Keratinocyte (primary cell): Measurements from ENCODE around the gene PARD3. TPM values are rescaled to one million over a fixed set of nuclear protein-coding genes. Genes with fewer than 3 reads are reported as not detected.

Source experiments
- DNase-seq: peaks from one replicate; pipeline ENCODE4 v3.0.0-alpha.2; 2011; ENCODE audit warnings: low read depth, missing footprints, low spot score
- FAIRE-seq: peaks from 2 replicates; lab custom pipeline; 2011; peaks lifted over from hg19 to GRCh38; lab: Jason Lieb, UNC
- H2AFZ ChIP-seq: 2 replicates; pipeline ENCODE4 v1.6.0; 2012; ENCODE audit warnings: low read length, control low read depth, inconsistent platforms; ENCODE audit not compliant: control insufficient read depth
- H3K27ac ChIP-seq: 2 replicates; pipeline ENCODE4 v1.5.1; 2011; ENCODE audit warnings: low read length; ENCODE audit not compliant: control insufficient read depth, insufficient read depth
- H3K27me3 ChIP-seq: 3 replicates; pipeline ENCODE4 v1.6.0; 2011; ENCODE audit warnings: low read length; ENCODE audit not compliant: control insufficient read depth, insufficient read depth; ENCODE audit errors: extremely low read depth
- H3K36me3 ChIP-seq, 2 experiments: 2 replicates in 1 of 2; 3 replicates in 1 of 2; pipeline ENCODE4 v1.5.1; 2011; ENCODE audit warnings: low read length in 2 of 2, mild to moderate bottlenecking in 1 of 2; ENCODE audit not compliant: control insufficient read depth in 2 of 2, insufficient read depth in 2 of 2; ENCODE audit errors: extremely low read depth in 1 of 2
- H3K4me1 ChIP-seq: 3 replicates; pipeline ENCODE4 v1.5.1; 2011; ENCODE audit warnings: low read length; ENCODE audit not compliant: control insufficient read depth, insufficient read depth; ENCODE audit errors: extremely low read depth
- H3K4me2 ChIP-seq: 3 replicates; pipeline ENCODE4 v1.6.0; 2011; ENCODE audit warnings: low read depth, low read length; ENCODE audit not compliant: control insufficient read depth, insufficient read depth; ENCODE audit errors: extremely low read depth
- H3K4me3 ChIP-seq, 3 experiments: fragments of 200-600 bp in 1 of 3; sonication (generic) in 1 of 3; 2 replicates in 2 of 3; 3 replicates in 1 of 3; pipeline ENCODE4 v1.5.1; 2011 to 2016; ENCODE audit warnings: low read length in 3 of 3, mild to moderate bottlenecking in 3 of 3, control low read depth in 2 of 3, inconsistent platforms in 1 of 3, low read depth in 1 of 3, mixed read lengths in 1 of 3, mixed run types in 1 of 3, moderate library complexity in 1 of 3; ENCODE audit not compliant: control insufficient read depth in 2 of 3, insufficient read depth in 2 of 3; ENCODE audit errors: extremely low read depth in 1 of 3
- H3K79me2 ChIP-seq: 2 replicates; pipeline ENCODE4 v1.6.0; 2012; ENCODE audit warnings: low read length; ENCODE audit not compliant: control insufficient read depth, insufficient read depth
- H3K9ac ChIP-seq: 3 replicates; pipeline ENCODE4 v1.6.0; 2011; ENCODE audit warnings: low read length; ENCODE audit not compliant: control insufficient read depth, insufficient read depth; ENCODE audit errors: extremely low read depth
- H3K9me1 ChIP-seq: 3 replicates; pipeline ENCODE4 v1.6.0; 2011; ENCODE audit warnings: low read length; ENCODE audit not compliant: control insufficient read depth, insufficient read depth; ENCODE audit errors: extremely low read depth
- H3K9me3 ChIP-seq: 2 replicates; pipeline ENCODE4 v1.5.1; 2012; ENCODE audit warnings: low read depth, low read length; ENCODE audit not compliant: control insufficient read depth
- H4K20me1 ChIP-seq: 3 replicates; pipeline ENCODE4 v1.6.0; 2011; ENCODE audit warnings: low read length; ENCODE audit not compliant: control insufficient read depth, insufficient read depth; ENCODE audit errors: extremely low read depth
- CTCF ChIP-seq, 3 experiments: IDR thresholded peaks in 1 of 3; conservative IDR thresholded peaks in 1 of 3; optimal IDR thresholded peaks in 1 of 3; 2 replicates in 2 of 3; 3 replicates in 1 of 3; pipeline versions ENCODE3 to v1.5.1; 2011; ENCODE audit warnings: low read length in 3 of 3, mild to moderate bottlenecking in 3 of 3, moderate library complexity in 2 of 3, control low read depth in 1 of 3, inconsistent platforms in 1 of 3; ENCODE audit not compliant: insufficient read depth in 2 of 3; ENCODE audit errors: extremely low read depth in 1 of 3
- EZH2 ChIP-seq: IDR thresholded peaks from one replicate; pipeline ENCODE4 v1.6.1; 2012; ENCODE audit warnings: inconsistent platforms, mild to moderate bottlenecking, low read length, moderate library complexity
- dilution Hi-C: fragments of 300-500 bp; cut with MboI; formaldehyde crosslinking; loops from one replicate; pipeline ENCODE4 v1.7.0; 2020; ENCODE audit warnings: low sequenced_read_pairs; ENCODE audit not compliant: extremely low pct_ligation_motif_present
- polyA plus RNA-seq, 5 experiments: library from polyadenylated mRNA; depleted of rRNA in 3 of 5; stranded (reverse) in 3 of 5; stranded (forward) in 1 of 5; unstranded in 1 of 5; fragments of >200 nt; gene quantifications; 1 replicate in 1 of 5; 2 replicates in 3 of 5; 3 replicates in 1 of 5; pipeline versions ENCODE4 v1.2.1 to v1.2.3, GENCODE V29; 2011 to 2012; ENCODE audit warnings: missing spikeins in 2 of 5, low read depth in 1 of 5, low replicate concordance in 1 of 5

PARD3 gene
- polyA plus RNA-seq, 1 donor (not counting 4 experiments of a cell fraction or from before 2014, with no cell fraction given) = 46.4 TPM

- TF ChIP-seq CTCF (optimal IDR thresholded peaks at IDR 0.05 in 1 of 3, IDR thresholded peaks at IDR 0.05 in 1 of 3, conservative IDR thresholded peaks at IDR 0.05 in 1 of 3; ENCODE audit: extremely low read depth in 1 of 3, insufficient read depth in 2 of 3, low read length in 3 of 3) (no peak), EZH2 (no peak)
- Histone ChIP-seq H3K4me3 (no peak overlapping the region), H3K27me3 (no peaks in the 10 kb centered on the region), H3K9ac (peak overlapping the region; percentile 11), H2AFZ (no peak overlapping the region), H3K9me1 (peaks cover 2% of the 10 kb centered on the region), H3K27ac (no peak overlapping the region), H3K4me1 (peaks cover 23% of the 10 kb centered on the region), H3K4me2 (peak overlapping the region; percentile 18), H3K36me3 (no peaks in the 10 kb centered on the region), H4K20me1 (peaks cover 2% of the 10 kb centered on the region), H3K79me2 (peaks cover 52% of the 10 kb centered on the region), H3K9me3 (no peaks in the 10 kb centered on the region)
- dilution Hi-C loops = no loop called here
- peak; percentile 86 for FAIRE-seq
- DNase-seq = no peak
Observed at GRCh38 chr10:34689053-34689452, 126.0 kb downstream of the PARD3 start.

GRCh38 chr10:34687434-34688210, 127.5 kb downstream of the PARD3 start:
- Histone ChIP-seq H4K20me1 (peaks cover 2% of the 10 kb centered on the region), H3K9me1 (peaks cover 2% of the 10 kb centered on the region), H3K79me2 (peaks cover 64% of the 10 kb centered on the region), H3K36me3 (no peaks in the 10 kb centered on the region), H3K9ac (no peak overlapping the region), H3K4me3 (no peak overlapping the region), H3K27me3 (no peaks in the 10 kb centered on the region), H3K4me2 (no peak overlapping the region), H3K9me3 (no peaks in the 10 kb centered on the region), H2AFZ (no peak overlapping the region), H3K27ac (no peak overlapping the region), H3K4me1 (peaks cover 23% of the 10 kb centered on the region)
- dilution Hi-C loops = no loop called here
- TF ChIP-seq CTCF (optimal IDR thresholded peaks at IDR 0.05 in 1 of 3, IDR thresholded peaks at IDR 0.05 in 1 of 3, conservative IDR thresholded peaks at IDR 0.05 in 1 of 3; ENCODE audit: extremely low read depth in 1 of 3, insufficient read depth in 2 of 3, low read length in 3 of 3) (peak in 1 of 3 experiments; percentile 11), EZH2 (no peak)
- peak; percentile 5 for FAIRE-seq
- DNase-seq = no peak
